GM21526 (cell line): ENCODE results near the gene ZNF18.
"Not testable (repeated sequence)": the region's sequence is repeated elsewhere in the genome, so short reads cannot be mapped to it uniquely, and the experiment has no call there.

ENCODE experiments used
- ATAC-seq: cut with Tn5 transposase; IDR thresholded peaks from one replicate; pipeline ENCODE4 v1.9.1; 2021; ENCODE audit warnings: moderate library complexity; ENCODE audit not compliant: unreplicated experiment, low FRiP score

Gene ZNF18

GRCh38 chr17:11986179-11986941 is 10.9 kb downstream of the ZNF18 start:
- no peak for ATAC-seq

GRCh38 chr17:11981862-11982261 is 15.4 kb downstream of the ZNF18 start:
- no peak for ATAC-seq

GRCh38 chr17:11980813-11981212 is 16.5 kb downstream of the ZNF18 start:
- ATAC-seq = no peak

- ATAC-seq = no peak
Observed at GRCh38 chr17:11979795-11980194, 17.5 kb downstream of the ZNF18 start.

GRCh38 chr17:11972741-11973140 is 24.5 kb downstream of the ZNF18 start:
- not testable (repeated sequence) for ATAC-seq

GRCh38 chr17:11969565-11969964 is 27.7 kb downstream of the ZNF18 start:
- no peak for ATAC-seq

- no peak for ATAC-seq
Observed at GRCh38 chr17:11954936-11955335, 42.3 kb downstream of the ZNF18 start.

- ATAC-seq = no peak
Observed at GRCh38 chr17:11953924-11954323, 43.4 kb downstream of the ZNF18 start.

- no peak for ATAC-seq
Observed at GRCh38 chr17:11952610-11953009, 44.7 kb downstream of the ZNF18 start.

- ATAC-seq = no peak
Observed at GRCh38 chr17:11950771-11951519, 46.3 kb downstream of the ZNF18 start.

- not testable (repeated sequence) for ATAC-seq
Observed at GRCh38 chr17:11949571-11949970, 47.7 kb downstream of the ZNF18 start.

- no peak for ATAC-seq
Observed at GRCh38 chr17:11948789-11949188, 48.5 kb downstream of the ZNF18 start.

GRCh38 chr17:11944587-11944986 is 52.7 kb downstream of the ZNF18 start:
- ATAC-seq = no peak

GRCh38 chr17:11943759-11944347 is 53.4 kb downstream of the ZNF18 start:
- no peak for ATAC-seq

- ATAC-seq = not testable (repeated sequence)
Observed at GRCh38 chr17:11943086-11943485, 54.2 kb downstream of the ZNF18 start.

GRCh38 chr17:11940904-11941303 is 56.4 kb downstream of the ZNF18 start:
- ATAC-seq = no peak

GRCh38 chr17:11935734-11936406 is 61.4 kb downstream of the ZNF18 start:
- no peak for ATAC-seq

- no peak for ATAC-seq
Observed at GRCh38 chr17:11932337-11932898, 64.9 kb downstream of the ZNF18 start.

- no peak for ATAC-seq
Observed at GRCh38 chr17:11928436-11928835, 68.8 kb downstream of the ZNF18 start.
